GM06990 (cell line): ENCODE data around the gene KRTDAP.

Experiments used
- DNase-seq: peaks from one replicate; pipeline ENCODE4 v3.0.0-alpha.2; 2011; ENCODE audit not compliant: insufficient read length; ENCODE audit errors: extremely low read depth
- H3K27me3 ChIP-seq: replicated peaks from 2 replicates; pipeline ENCODE4 v1.6.0; 2011; ENCODE audit warnings: low read length; ENCODE audit not compliant: control insufficient read depth, insufficient read depth
- H3K36me3 ChIP-seq: 2 replicates; pipeline ENCODE4 v1.5.1; 2011; ENCODE audit warnings: low read length; ENCODE audit not compliant: control insufficient read depth, insufficient read depth
- H3K4me3 ChIP-seq: replicated peaks from 2 replicates; pipeline ENCODE4 v1.5.1; 2011; ENCODE audit warnings: low read depth, mild to moderate bottlenecking, control low read depth, low read length
- TF ChIP-seq, protein P1 (sequence below): IDR thresholded peaks from 2 replicates; pipeline ENCODE4 v1.5.1; 2011; ENCODE audit warnings: low read length, control low read depth, mild to moderate bottlenecking, inconsistent platforms; ENCODE audit not compliant: insufficient read depth, poor library complexity, severe bottlenecking

Gene KRTDAP

DNA sequence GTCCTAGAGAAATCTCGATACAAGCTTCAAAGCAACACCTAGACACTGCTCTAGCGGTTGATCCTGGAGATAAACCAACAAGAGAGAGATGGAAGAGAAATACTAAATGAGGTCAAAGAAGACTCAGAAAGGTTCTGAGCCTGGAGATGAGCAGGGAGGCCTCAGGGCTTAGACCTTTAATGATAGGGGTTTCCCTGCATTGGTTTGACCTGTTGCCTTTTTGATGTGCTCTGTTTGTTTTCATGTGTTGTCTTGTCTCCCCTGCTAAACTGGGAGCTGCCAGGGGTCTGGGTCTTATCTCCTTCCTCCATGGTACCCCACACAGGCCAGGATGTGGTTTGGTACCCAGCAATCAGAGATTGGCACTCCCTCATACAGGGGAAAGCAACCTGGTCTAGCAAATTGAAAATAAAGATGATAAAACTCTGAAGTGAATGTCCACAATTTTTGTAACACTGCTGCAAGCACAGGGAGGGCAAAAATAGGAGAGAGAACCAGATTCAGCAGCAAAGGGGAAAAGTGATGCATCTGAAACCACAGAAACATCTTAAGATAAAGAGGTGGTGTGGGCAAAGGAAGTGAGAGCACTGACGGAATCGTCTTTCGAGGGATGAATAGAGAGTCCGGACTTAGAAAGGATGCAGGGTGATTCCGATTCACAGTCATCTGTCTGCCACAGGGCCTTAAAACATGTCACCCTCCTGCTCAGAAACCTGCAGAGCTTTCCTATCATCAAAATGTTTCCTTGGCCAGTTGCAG lies 38.7 kb downstream of the KRTDAP start:
- TF ChIP-seq, protein P1, sequence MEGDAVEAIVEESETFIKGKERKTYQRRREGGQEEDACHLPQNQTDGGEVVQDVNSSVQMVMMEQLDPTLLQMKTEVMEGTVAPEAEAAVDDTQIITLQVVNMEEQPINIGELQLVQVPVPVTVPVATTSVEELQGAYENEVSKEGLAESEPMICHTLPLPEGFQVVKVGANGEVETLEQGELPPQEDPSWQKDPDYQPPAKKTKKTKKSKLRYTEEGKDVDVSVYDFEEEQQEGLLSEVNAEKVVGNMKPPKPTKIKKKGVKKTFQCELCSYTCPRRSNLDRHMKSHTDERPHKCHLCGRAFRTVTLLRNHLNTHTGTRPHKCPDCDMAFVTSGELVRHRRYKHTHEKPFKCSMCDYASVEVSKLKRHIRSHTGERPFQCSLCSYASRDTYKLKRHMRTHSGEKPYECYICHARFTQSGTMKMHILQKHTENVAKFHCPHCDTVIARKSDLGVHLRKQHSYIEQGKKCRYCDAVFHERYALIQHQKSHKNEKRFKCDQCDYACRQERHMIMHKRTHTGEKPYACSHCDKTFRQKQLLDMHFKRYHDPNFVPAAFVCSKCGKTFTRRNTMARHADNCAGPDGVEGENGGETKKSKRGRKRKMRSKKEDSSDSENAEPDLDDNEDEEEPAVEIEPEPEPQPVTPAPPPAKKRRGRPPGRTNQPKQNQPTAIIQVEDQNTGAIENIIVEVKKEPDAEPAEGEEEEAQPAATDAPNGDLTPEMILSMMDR: no peak
- H3K36me3 ChIP-seq: no peaks in the 10 kb centered on the region
- H3K4me3 ChIP-seq: no peak overlapping the region
- H3K27me3 ChIP-seq: no peaks in the 10 kb centered on the region
- DNase-seq: peak; percentile 74

DNA sequence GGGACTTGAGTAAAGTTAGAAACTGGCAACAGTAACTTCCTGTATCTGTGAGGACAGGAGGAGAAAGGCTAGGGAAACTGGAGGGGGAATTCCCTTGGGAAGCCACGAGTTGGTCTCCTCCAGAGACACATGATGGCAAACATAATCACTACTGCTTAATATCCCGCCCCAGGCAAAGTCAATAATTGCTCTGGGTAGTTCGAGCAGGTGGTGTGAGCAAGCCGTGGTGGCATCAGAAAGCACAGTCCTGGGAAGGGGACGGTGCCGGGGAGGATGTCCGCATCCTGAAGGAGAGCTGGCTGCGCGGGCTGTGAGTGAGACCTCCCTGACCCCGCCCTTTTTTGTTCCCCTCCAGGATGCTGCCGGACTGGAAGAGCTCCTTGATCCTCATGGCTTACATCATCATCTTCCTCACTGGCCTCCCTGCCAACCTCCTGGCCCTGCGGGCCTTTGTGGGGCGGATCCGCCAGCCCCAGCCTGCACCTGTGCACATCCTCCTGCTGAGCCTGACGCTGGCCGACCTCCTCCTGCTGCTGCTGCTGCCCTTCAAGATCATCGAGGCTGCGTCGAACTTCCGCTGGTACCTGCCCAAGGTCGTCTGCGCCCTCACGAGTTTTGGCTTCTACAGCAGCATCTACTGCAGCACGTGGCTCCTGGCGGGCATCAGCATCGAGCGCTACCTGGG lies 40.8 kb downstream of the KRTDAP start:
- Histone ChIP-seq H3K27me3 (no peaks in the 10 kb centered on the region), H3K36me3 (no peaks in the 10 kb centered on the region), H3K4me3 (no peak overlapping the region)
- TF ChIP-seq, protein P1: no peak
- DNase-seq: no peak

DNA sequence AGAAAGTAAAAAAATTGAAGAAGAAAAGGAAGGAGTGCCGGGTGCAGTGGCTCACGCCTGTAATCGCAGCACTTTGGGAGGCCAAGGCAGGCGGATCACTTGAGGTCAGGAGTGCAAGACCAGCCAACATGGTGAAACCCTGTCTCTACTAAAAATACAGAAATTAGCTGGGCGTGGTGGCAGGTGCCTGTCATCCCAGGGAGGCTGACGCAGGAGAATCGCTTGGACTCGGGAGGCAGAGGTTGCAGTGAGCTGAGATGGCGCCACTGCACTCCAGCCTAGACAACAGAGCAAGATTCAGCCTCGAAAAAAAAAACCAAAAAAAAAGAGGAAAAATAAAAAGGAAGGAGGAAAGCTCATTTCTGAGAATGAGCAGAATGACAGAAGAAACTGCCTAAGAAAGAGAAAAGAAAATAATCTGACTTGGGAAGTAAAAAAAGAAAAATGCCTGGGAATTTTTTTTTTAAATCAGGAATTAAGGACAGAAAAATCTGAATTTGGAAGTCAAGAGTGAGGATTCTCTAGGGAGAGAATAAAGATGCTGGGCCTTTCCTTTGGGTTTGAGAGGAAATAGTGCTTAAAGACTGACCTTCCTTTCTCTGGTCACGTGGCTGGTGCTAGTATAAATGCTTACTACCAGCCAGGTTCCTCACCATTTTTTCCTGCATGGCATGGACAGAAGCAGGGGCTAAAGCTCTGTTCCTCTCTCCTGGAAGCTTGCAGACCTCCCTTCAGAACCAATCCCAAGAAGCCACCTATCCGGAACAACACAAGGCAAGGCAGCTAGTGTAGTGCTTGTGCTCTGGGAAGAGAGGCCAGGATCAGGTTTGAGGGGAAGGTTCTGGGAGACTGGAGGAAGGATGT lies 42.4 kb downstream of the KRTDAP start, which contains the start of gene FFAR2:
Gene FFAR2, plus strand, starts transcription at position 652 of the 864 bp plus-strand sequence. CDS start 1,458 bp downstream, outside the sequence.
- TF ChIP-seq, protein P1: no peak
- no peak for DNase-seq
- no peaks in the 10 kb centered on the region for H3K36me3 ChIP-seq
- H3K27me3 ChIP-seq: no peaks in the 10 kb centered on the region
- H3K4me3 ChIP-seq: no peak within 1 kb of the TSS

DNA sequence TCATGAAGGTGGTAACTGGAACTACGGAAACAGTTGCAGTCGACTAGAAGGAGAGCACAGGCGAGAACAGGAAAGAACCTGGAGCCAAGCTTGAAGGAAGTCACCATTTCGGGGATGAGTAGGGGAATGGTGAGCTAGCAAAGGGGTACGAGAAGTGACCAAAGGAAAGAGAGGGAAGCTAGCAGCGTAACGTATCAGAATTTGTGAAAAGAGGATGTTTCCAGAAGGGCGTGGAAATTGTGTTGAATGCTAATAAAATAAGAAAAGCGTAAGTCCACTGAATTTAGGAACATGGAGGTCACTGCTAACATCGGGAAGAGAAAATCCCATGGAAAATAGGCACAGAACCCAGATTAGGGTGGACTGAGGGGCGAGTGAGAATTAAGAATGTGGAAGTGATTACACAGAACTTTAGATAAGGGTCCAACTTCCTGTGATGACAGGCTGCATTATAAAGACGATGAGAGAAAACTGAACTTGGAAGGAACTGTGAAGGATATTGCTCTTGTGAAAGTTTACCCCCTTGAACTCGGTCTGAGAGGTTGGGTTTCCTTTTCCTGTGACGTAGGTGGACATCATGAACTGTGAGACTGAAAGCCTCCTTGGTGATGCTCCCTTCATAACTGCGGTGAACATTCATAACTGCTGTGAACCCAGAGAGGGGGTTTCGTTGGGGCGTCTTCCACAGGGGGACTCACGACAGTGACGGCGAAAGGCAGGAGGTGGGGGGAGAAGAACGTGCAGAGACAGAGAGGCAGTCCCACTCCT lies 44.3 kb downstream of the KRTDAP start:
- H3K27me3 ChIP-seq: no peaks in the 10 kb centered on the region
- TF ChIP-seq, protein P1: no peak
- no peaks in the 10 kb centered on the region for H3K36me3 ChIP-seq
- DNase-seq: no peak
- no peak overlapping the region for H3K4me3 ChIP-seq

DNA sequence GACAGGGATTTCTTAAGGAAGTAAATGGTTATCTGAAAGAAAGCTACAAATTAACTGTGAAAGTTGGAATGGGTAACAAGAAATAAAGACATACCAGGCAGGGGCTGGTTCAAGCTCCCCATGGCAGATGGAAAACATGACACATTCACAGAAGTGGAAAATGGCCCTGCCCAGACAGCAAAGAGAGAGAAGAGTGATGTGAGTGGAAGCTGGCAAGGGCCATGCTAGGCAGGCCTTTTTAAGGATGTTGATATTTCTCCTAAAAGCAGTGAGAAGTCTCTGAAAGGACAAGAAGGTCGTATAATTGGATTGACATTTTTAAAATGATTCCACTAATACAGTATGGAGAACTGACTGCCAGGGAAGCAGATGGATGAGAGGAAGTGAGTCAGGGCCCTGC lies 45.5 kb downstream of the KRTDAP start:
- Histone ChIP-seq H3K4me3 (no peak overlapping the region), H3K27me3 (no peaks in the 10 kb centered on the region)

More for the DNA sequence above, 45.5 kb downstream of the KRTDAP start:
- no peak for DNase-seq
- no peaks in the 10 kb centered on the region for H3K36me3 ChIP-seq
- TF ChIP-seq, protein P1: no peak
